Activated CD8-positive, alpha-beta T cell treated with anti-CD3 and anti-CD28 coated beads for 36 hours (primary cell): ENCODE results near the gene ARHGAP26. TPM values are rescaled to one million over a fixed set of nuclear protein-coding genes. Genes with fewer than 3 reads are reported as not detected.

ENCODE experiments used
- ATAC-seq: fragments of 200-7000 bp; cut with Tn5 transposase; one replicate; pipeline ENCODE4 v1.10.0; 2021; ENCODE audit warnings: mild to moderate bottlenecking, moderate library complexity
- CTCF ChIA-PET: fragments of 350-600 bp; sonication (Branson Sonifier 250); formaldehyde crosslinking; loops from one replicate; lab custom pipeline; 2021; ENCODE audit warnings: antibody characterized with exemption; lab: Charles Lee
- POLR2A ChIA-PET: fragments of 350-600 bp; sonication (Branson Sonifier 250); formaldehyde crosslinking; loops from one replicate; lab custom pipeline; 2021; ENCODE audit warnings: antibody characterized with exemption; lab: Charles Lee
- DNase-seq: peaks from one replicate; pipeline ENCODE4 v3.0.0-alpha.2; 2020
- H3K27ac Mint-ChIP-seq: one replicate; pipeline ENCODE4 v1.8.0; 2021; ENCODE audit warnings: mild to moderate bottlenecking, mixed read lengths
- H3K27me3 Mint-ChIP-seq: one replicate; pipeline ENCODE4 v1.8.0; 2021; ENCODE audit warnings: mixed read lengths
- H3K36me3 Mint-ChIP-seq: one replicate; pipeline ENCODE4 v1.8.0; 2021; ENCODE audit warnings: low read depth, mixed read lengths
- H3K4me1 Mint-ChIP-seq: one replicate; pipeline ENCODE4 v1.8.0; 2021; ENCODE audit warnings: low read depth, mixed read lengths
- H3K4me3 Mint-ChIP-seq: one replicate; pipeline ENCODE4 v1.8.0; 2021; ENCODE audit warnings: mild to moderate bottlenecking, moderate library complexity, mixed read lengths
- H3K9me3 Mint-ChIP-seq: one replicate; pipeline ENCODE4 v1.8.0; 2021; ENCODE audit warnings: mixed read lengths
- intact Hi-C: fragments of 100-400 bp; cut with micrococcal nuclease; formaldehyde crosslinking; loops from one replicate; pipeline ENCODE4 v1.10.0; 2022
- total RNA-seq, 2 experiments: library from RNA; stranded (reverse); gene quantifications; one replicate each; pipeline ENCODE4 v1.2.3, GENCODE V29; 2021
- TF ChIP-seq, protein P1 (sequence below): fragments of 200-600 bp; IDR thresholded peaks from one replicate; pipeline ENCODE4 v1.8.0; 2022; ENCODE audit warnings: antibody characterized with exemption, mild to moderate bottlenecking

Gene ARHGAP26
- total RNA-seq, 2 experiments from 2014 or later: 12.7 to 18.0 TPM

DNA sequence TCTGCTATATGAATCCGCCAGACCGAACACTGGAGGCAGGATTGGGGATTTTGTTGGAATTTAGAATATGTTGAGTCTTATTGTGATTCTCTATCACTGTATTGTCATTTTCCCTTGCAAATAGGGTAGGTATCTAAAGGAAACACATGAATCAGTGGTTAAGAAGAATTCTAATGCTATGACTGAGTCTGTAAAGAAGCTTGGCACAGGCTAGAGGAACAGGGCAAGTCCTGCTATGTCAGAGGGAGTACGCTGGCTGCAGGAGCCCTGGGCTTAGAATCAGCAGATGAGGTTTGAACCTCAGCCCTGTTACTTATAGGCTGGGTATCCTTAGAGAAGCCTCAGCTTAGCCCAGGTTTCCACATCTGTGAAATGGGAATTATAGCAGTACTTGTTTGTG, 435.2 kb downstream of the ARHGAP26 start:
- intact Hi-C loops: no loop called here
- TF ChIP-seq, protein P1, sequence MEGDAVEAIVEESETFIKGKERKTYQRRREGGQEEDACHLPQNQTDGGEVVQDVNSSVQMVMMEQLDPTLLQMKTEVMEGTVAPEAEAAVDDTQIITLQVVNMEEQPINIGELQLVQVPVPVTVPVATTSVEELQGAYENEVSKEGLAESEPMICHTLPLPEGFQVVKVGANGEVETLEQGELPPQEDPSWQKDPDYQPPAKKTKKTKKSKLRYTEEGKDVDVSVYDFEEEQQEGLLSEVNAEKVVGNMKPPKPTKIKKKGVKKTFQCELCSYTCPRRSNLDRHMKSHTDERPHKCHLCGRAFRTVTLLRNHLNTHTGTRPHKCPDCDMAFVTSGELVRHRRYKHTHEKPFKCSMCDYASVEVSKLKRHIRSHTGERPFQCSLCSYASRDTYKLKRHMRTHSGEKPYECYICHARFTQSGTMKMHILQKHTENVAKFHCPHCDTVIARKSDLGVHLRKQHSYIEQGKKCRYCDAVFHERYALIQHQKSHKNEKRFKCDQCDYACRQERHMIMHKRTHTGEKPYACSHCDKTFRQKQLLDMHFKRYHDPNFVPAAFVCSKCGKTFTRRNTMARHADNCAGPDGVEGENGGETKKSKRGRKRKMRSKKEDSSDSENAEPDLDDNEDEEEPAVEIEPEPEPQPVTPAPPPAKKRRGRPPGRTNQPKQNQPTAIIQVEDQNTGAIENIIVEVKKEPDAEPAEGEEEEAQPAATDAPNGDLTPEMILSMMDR: no peak
- Mint-ChIP-seq H3K4me3 (no peak overlapping the region), H3K27ac (no peak overlapping the region), H3K27me3 (no peaks in the 10 kb centered on the region), H3K36me3 (peaks cover 7% of the 10 kb centered on the region), H3K9me3 (no peaks in the 10 kb centered on the region), H3K4me1 (peaks cover 22% of the 10 kb centered on the region)
- no peak for DNase-seq
- no peak for ATAC-seq
- ChIA-PET CTCF (no interaction called here), POLR2A (interaction anchor here (1.6 kb wide), 1 partner anchor 17 kb away, joined by 4 read pairs; no protein-coding TSS in a partner anchor)

DNA sequence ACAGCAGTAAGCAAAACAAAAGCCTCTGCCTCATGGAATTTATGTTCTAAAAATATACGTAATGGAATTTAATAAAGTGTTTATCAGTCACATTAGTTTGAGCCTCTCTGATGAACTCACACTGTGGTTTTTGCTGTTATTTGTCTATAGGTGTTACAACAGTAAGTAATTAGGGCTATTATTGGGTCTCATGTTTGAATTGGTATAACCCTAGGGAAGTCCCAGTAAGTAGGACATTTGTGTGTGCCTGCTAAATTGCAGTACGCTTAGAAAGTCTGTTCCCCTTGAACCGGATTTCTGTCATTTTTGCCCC, 435.7 kb downstream of the ARHGAP26 start:
- no peak for ATAC-seq
- ChIA-PET POLR2A (interaction anchor here (1.6 kb wide), 1 partner anchor 17 kb away, joined by 4 read pairs; no protein-coding TSS in a partner anchor), CTCF (interaction anchor here (1.1 kb wide), 2 partner anchors 14 to 198 kb away, joined by 3 read pairs; partner anchors contain the start of gene NR3C1)
- TF ChIP-seq, protein P1: no peak
- Mint-ChIP-seq H3K4me3 (no peak overlapping the region), H3K27me3 (no peaks in the 10 kb centered on the region), H3K9me3 (no peaks in the 10 kb centered on the region), H3K36me3 (peaks cover 7% of the 10 kb centered on the region), H3K27ac (peak overlapping the region; percentile 79), H3K4me1 (peaks cover 22% of the 10 kb centered on the region)
- DNase-seq: no peak
- intact Hi-C loops: no loop called here

DNA sequence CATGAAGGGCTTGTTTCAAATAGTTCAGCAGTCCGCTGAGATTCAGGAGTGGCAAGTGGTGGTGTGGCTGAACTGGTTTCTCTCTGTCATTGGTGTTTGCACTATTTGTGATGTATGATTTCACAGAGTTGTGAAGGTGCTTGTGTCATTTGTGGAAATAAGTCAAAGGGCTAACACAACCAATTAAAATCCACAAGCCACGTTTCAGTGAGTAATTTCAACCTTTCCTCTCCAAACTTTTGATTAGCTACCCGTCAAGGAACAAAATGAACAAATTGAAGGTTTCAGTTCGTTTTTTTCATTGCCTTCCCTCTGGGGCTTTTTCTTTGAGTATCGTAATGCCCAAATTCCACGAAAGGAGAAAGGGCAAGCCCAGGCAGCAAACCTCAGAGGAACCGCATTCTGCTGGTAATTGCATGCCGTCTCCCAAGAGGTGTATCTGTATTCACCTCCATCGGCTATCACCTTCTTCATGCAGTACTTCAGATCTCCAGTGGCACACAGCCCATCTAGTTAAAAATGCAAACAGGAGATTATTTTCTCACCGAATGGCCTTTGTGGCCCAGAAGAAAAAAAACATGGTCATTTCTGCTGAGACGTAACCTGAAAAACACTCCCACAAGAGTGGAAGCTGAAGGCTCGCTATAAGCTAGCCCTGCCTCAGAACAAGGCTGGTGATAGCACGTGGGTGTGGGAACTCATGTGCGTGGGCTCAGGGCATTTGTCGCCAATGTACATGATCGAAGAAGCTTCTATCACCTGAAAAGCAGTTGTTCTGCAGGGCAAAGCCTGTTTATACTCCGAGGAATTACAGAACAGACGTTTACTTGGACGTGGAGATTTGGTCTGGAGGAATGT, 436.2 kb downstream of the ARHGAP26 start:
- peak; percentile 36 for DNase-seq
- Mint-ChIP-seq H3K27ac (peak overlapping the region; percentile 79), H3K9me3 (no peaks in the 10 kb centered on the region), H3K27me3 (no peaks in the 10 kb centered on the region), H3K36me3 (peaks cover 7% of the 10 kb centered on the region), H3K4me3 (peak overlapping the region; percentile 11), H3K4me1 (peaks cover 22% of the 10 kb centered on the region)
- ATAC-seq: peak; percentile 70
- ChIA-PET CTCF (interaction anchor here (1.1 kb wide), 2 partner anchors 14 to 197 kb away, joined by 3 read pairs; partner anchors contain the start of gene NR3C1), POLR2A (interaction anchor here (1.0 to 1.6 kb wide), 2 partner anchors 13 to 16 kb away, joined by 3 to 4 read pairs; no protein-coding TSS in a partner anchor)
- intact Hi-C loops: no loop called here
- TF ChIP-seq, protein P1: no peak

DNA sequence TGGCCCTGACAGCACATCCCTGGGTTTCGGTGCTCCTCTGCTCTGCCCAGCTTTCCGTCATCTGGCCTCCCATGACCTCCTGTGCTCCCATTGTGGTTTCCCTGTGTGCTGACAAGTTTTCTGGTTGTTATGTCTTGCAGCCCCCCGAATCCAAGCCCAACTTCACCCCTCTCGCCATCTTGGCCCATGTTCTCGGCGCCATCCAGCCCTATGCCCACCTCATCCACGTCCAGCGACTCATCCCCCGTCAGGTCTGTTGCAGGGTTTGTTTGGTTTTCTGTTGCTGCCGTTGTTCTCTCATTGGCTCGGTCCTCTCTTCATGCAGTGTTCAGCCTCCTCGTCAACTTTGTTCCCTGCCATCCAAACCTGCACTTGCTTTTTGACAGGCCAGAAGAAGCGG, 436.9 kb downstream of the ARHGAP26 start:
- DNase-seq: no peak
- ChIA-PET CTCF (interaction anchor here (1.1 kb wide), 2 partner anchors 13 to 196 kb away, joined by 3 read pairs; partner anchors contain the start of gene NR3C1), POLR2A (interaction anchor here (1.0 to 2.2 kb wide), 2 partner anchors 12 to 16 kb away, joined by 3 to 6 read pairs; no protein-coding TSS in a partner anchor)
- Mint-ChIP-seq H3K4me1 (peaks cover 22% of the 10 kb centered on the region), H3K9me3 (no peaks in the 10 kb centered on the region), H3K4me3 (no peak overlapping the region), H3K36me3 (peaks cover 7% of the 10 kb centered on the region), H3K27me3 (no peaks in the 10 kb centered on the region), H3K27ac (peak overlapping the region; percentile 79)
- intact Hi-C loops: no loop called here
- TF ChIP-seq, protein P1: no peak
- no peak for ATAC-seq
